ENCODE data around the gene KCNJ14.
A peak's percentile ranks its signal among the peaks of the same experiment; 100 is the strongest.

KCNJ14 gene

GRCh38 chr19:48441360-48442050 is 13.9 kb upstream of the KCNJ14 start:
- H3K4me1 ChIP-seq: peaks cover 13% of the 10 kb centered on the region
- H3K9me3 ChIP-seq (ENCODE audit: control insufficient read depth, low read length): no peaks in the 10 kb centered on the region
- no peaks in the 10 kb centered on the region for H3K36me3 ChIP-seq (ENCODE audit: control insufficient read depth, insufficient read depth, low read length)
- H3K4me2 ChIP-seq (ENCODE audit: low read length): no peak overlapping the region
- no peak overlapping the region for H3K4me3 ChIP-seq (ENCODE audit: low read depth, low read length)
- H3K27me3 ChIP-seq (ENCODE audit: control insufficient read depth, insufficient read depth, low read length): no peaks in the 10 kb centered on the region
- peaks cover 3% of the 10 kb centered on the region for H3K79me2 ChIP-seq
- no peak for TF ChIP-seq CTCF (IDR thresholded peaks at IDR 0.05)
- no peak overlapping the region for H3K27ac ChIP-seq
- no peak overlapping the region for H2AFZ ChIP-seq
- no peak overlapping the region for H3K9ac ChIP-seq

GRCh38 chr19:48442116-48443035 is 13.0 kb upstream of the KCNJ14 start:
- no peak for TF ChIP-seq CTCF (IDR thresholded peaks at IDR 0.05)
- H3K36me3 ChIP-seq (ENCODE audit: control insufficient read depth, insufficient read depth, low read length): no peaks in the 10 kb centered on the region
- H3K27ac ChIP-seq: no peak overlapping the region
- H2AFZ ChIP-seq: no peak overlapping the region
- peaks cover 13% of the 10 kb centered on the region for H3K4me1 ChIP-seq
- H3K4me2 ChIP-seq (ENCODE audit: low read length): no peak overlapping the region
- H3K27me3 ChIP-seq (ENCODE audit: control insufficient read depth, insufficient read depth, low read length): no peaks in the 10 kb centered on the region
- no peak overlapping the region for H3K9ac ChIP-seq
- H3K79me2 ChIP-seq: peaks cover 4% of the 10 kb centered on the region
- H3K4me3 ChIP-seq (ENCODE audit: low read depth, low read length): no peak overlapping the region
- no peaks in the 10 kb centered on the region for H3K9me3 ChIP-seq (ENCODE audit: control insufficient read depth, low read length)

- TF ChIP-seq CTCF (IDR thresholded peaks at IDR 0.05): no peak
- peak overlapping the region; percentile 11 for H3K4me3 ChIP-seq (ENCODE audit: low read depth, low read length)
- H3K9me3 ChIP-seq (ENCODE audit: control insufficient read depth, low read length): no peaks in the 10 kb centered on the region
- peak overlapping the region; percentile 91 for H2AFZ ChIP-seq
- H3K9ac ChIP-seq: no peak overlapping the region
- H3K4me2 ChIP-seq (ENCODE audit: low read length): no peak overlapping the region
- H3K27me3 ChIP-seq (ENCODE audit: control insufficient read depth, insufficient read depth, low read length): no peaks in the 10 kb centered on the region
- H3K36me3 ChIP-seq (ENCODE audit: control insufficient read depth, insufficient read depth, low read length): no peaks in the 10 kb centered on the region
- no peak overlapping the region for H3K27ac ChIP-seq
- peaks cover 4% of the 10 kb centered on the region for H3K79me2 ChIP-seq
- H3K4me1 ChIP-seq: peaks cover 13% of the 10 kb centered on the region
Observed at GRCh38 chr19:48443256-48443655, 12.1 kb upstream of the KCNJ14 start.

GRCh38 chr19:48443731-48444128 is 11.6 kb upstream of the KCNJ14 start:
- no peak for TF ChIP-seq CTCF (IDR thresholded peaks at IDR 0.05)

More at GRCh38 chr19:48443731-48444128, 11.6 kb upstream of the KCNJ14 start:
- H3K27me3 ChIP-seq (ENCODE audit: control insufficient read depth, insufficient read depth, low read length): no peaks in the 10 kb centered on the region
- H2AFZ ChIP-seq: peak overlapping the region; percentile 97
- peak overlapping the region; percentile 92 for H3K4me2 ChIP-seq (ENCODE audit: low read length)
- peaks cover 4% of the 10 kb centered on the region for H3K79me2 ChIP-seq
- no peak overlapping the region for H3K27ac ChIP-seq
- H3K4me3 ChIP-seq (ENCODE audit: low read depth, low read length): peak overlapping the region; percentile 70
- H3K9me3 ChIP-seq (ENCODE audit: control insufficient read depth, low read length): no peaks in the 10 kb centered on the region
- no peaks in the 10 kb centered on the region for H3K36me3 ChIP-seq (ENCODE audit: control insufficient read depth, insufficient read depth, low read length)
- H3K9ac ChIP-seq: peak overlapping the region; percentile 19
- peaks cover 13% of the 10 kb centered on the region for H3K4me1 ChIP-seq
